ENCODE data around the gene TMEM151B. TPM values are rescaled to one million over a fixed set of nuclear protein-coding genes. Genes with fewer than 3 reads are reported as not detected.

TMEM151B gene
- total and polyA plus RNA-seq, 10 of the 15 experiments (the other 5 are each of a cell fraction or from before 2014, with no cell fraction given), result 0.01 to 0.19 (median 0.05) TPM; not detected in 6

DNA sequence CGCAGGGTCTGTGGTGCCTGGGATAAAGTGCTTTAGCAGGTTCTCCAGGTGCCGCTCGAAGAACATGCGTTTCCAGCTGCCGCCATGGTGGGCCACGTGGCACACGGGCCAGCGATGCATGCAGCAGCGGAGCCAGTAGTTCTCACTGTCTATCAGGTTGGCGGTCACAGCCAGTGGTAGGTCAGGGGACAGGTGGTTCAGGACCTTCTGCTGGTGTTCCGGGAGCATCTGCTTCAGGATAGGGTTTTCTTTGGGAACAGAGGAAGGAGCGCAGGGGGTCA, 16.0 kb downstream of the TMEM151B start:
- BruUV-seq (replicated peaks), result no TSS peak
- Histone ChIP-seq H3K27me3 (replicated peaks in 1 of 2; ENCODE audit: control insufficient read depth in 2 of 2, insufficient read depth in 2 of 2, low read length in 1 of 2) (peaks cover 0 to 3% of the 10 kb centered on the region in 2 experiments; a peak in 2 of 4 replicates), H3K9me3 (replicated peaks; ENCODE audit: control insufficient read depth, insufficient read depth, low read length) (no peaks in the 10 kb centered on the region), H3K27ac (ENCODE audit: control insufficient read depth, insufficient read depth) (no peak overlapping the region), H3K9ac (ENCODE audit: control insufficient read depth, insufficient read depth, low read length) (no peak overlapping the region), H3K4me2 (ENCODE audit: control insufficient read depth, insufficient read depth) (no peak overlapping the region), H3K4me3 (no peak overlapping the region), H4K20me1 (ENCODE audit: control insufficient read depth, insufficient read depth) (no peaks in the 10 kb centered on the region), H2AFZ (ENCODE audit: control insufficient read depth, low read depth, low read length) (no peak overlapping the region), H3K36me3 (ENCODE audit: control insufficient read depth in 2 of 2, insufficient read depth in 2 of 2, low read length in 1 of 2) (no peaks in the 10 kb centered on the region), H3K4me1 (ENCODE audit: control insufficient read depth, insufficient read depth, low read length) (no peaks in the 10 kb centered on the region), H3K79me2 (ENCODE audit: control insufficient read depth, insufficient read depth, low read length) (no peaks in the 10 kb centered on the region)
- TF ChIP-seq BCL11A (IDR thresholded peaks at IDR 0.05; ENCODE audit: low read depth, low read length) (no peak), RFX5 (IDR thresholded peaks at IDR 0.05; ENCODE audit: low read depth, low read length) (no peak), KDM1A (IDR thresholded peaks at IDR 0.05; ENCODE audit: borderline replicate concordance) (no peak), NR2C2 (IDR thresholded peaks at IDR 0.05; ENCODE audit: borderline replicate concordance, control insufficient read depth, insufficient read length, low read depth) (no peak), USF2 (IDR thresholded peaks at IDR 0.05; ENCODE audit: borderline replicate concordance, low read depth, low read length) (no peak), TCF7 (IDR thresholded peaks at IDR 0.05; ENCODE audit: borderline replicate concordance) (no peak), JUNB (IDR thresholded peaks at IDR 0.05) (no peak), MYB (IDR thresholded peaks at IDR 0.05; ENCODE audit: borderline replicate concordance, low read depth, low read length) (no peak), ZNF207 (IDR thresholded peaks at IDR 0.05; ENCODE audit: borderline replicate concordance) (no peak), SREBF1 (IDR thresholded peaks at IDR 0.05; ENCODE audit: low read length) (no peak), NBN (IDR thresholded peaks at IDR 0.05) (no peak), ZNF687 (IDR thresholded peaks at IDR 0.05) (no peak), SIN3A (IDR thresholded peaks at IDR 0.05; ENCODE audit: low read depth, low read length) (no peak), TBL1XR1 (IDR thresholded peaks at IDR 0.05; ENCODE audit: low read depth, low read length) (no peak)
- CTCF ChIA-PET, result interaction anchor here (4.2 kb wide), 1 partner anchor 18 kb away, joined by 22 read pairs; no protein-coding TSS in a partner anchor
- SMC1A ChIA-PET (ENCODE audit: uncharacterized antibody, unreplicated experiment), result no interaction called here
- intact Hi-C loops (cut with micrococcal nuclease; ENCODE audit: unreplicated experiment) (no loop called here), in situ Hi-C loops (cut with MboI) (no loop called here)
- 73% methylated on average over 12 of the region's 12 CpGs for WGBS (ENCODE audit: insufficient coverage, insufficient replicate concordance, low lambda C conversion rate, missing lambda C conversion rate)
- no peak for FAIRE-seq
- DNase-seq (ENCODE audit: low read depth, low spot score), result no peak
- POLR2A ChIA-PET, result no interaction called here
- no peak for ATAC-seq
- RAD21 ChIA-PET (ENCODE audit: unreplicated experiment), result no interaction called here

Measured in GM12878 (cell line).